Measurements from ENCODE around the gene CNN2.
A peak's percentile ranks its signal among the peaks of the same experiment; 100 is the strongest.

The CNN2 gene

GRCh38 chr19:1068009-1069001, 41.9 kb downstream of the CNN2 start:
- Histone ChIP-seq H3K27me3 (ENCODE audit: control insufficient read depth, insufficient read depth, low read length) (peaks cover 53% of the 10 kb centered on the region), H3K4me3 (ENCODE audit: low read length) (no peak overlapping the region), H3K36me3 (ENCODE audit: insufficient read depth, low read length) (no peaks in the 10 kb centered on the region), H3K4me2 (ENCODE audit: low read length) (no peak overlapping the region), H3K9me3 (replicated peaks; ENCODE audit: low read length) (no peaks in the 10 kb centered on the region), H3K9ac (ENCODE audit: low read depth, low read length) (no peak overlapping the region), H3K4me1 (ENCODE audit: control insufficient read depth, insufficient read depth, low read length) (peaks cover 12% of the 10 kb centered on the region)

GRCh38 chr19:1069009-1069779, 42.8 kb downstream of the CNN2 start:
- H3K9me3 ChIP-seq (replicated peaks; ENCODE audit: low read length), result no peaks in the 10 kb centered on the region
- no peak overlapping the region for H3K4me2 ChIP-seq (ENCODE audit: low read length)
- H3K36me3 ChIP-seq (ENCODE audit: insufficient read depth, low read length), result no peaks in the 10 kb centered on the region
- no peak overlapping the region for H3K9ac ChIP-seq (ENCODE audit: low read depth, low read length)
- H3K4me1 ChIP-seq (ENCODE audit: control insufficient read depth, insufficient read depth, low read length), result peaks cover 12% of the 10 kb centered on the region
- no peak overlapping the region for H3K4me3 ChIP-seq (ENCODE audit: low read length)
- peaks cover 53% of the 10 kb centered on the region for H3K27me3 ChIP-seq (ENCODE audit: control insufficient read depth, insufficient read depth, low read length)

DNA sequence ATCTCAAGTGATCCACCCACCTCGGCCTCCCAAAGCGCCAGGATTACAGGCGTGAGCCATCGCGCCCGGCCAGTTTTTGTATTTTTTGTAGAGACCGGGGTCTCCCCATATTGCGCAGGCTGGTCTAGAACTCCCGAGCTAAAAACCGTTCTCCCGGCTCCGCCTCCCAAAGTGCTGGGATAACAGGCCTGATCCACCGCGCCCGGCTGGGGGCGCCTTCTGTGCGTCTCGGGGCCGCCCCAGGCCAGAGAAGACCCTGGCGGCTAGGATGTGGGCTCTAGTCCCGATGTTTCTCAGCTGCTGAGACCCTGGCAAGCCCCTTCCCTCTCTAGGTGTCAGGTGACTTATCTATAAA, 44.1 kb downstream of the CNN2 start:
- Histone ChIP-seq H3K9me3 (replicated peaks; ENCODE audit: low read length) (no peaks in the 10 kb centered on the region), H3K4me3 (ENCODE audit: low read length) (no peak overlapping the region), H3K9ac (ENCODE audit: low read depth, low read length) (no peak overlapping the region), H3K36me3 (ENCODE audit: insufficient read depth, low read length) (no peaks in the 10 kb centered on the region), H3K27me3 (ENCODE audit: control insufficient read depth, insufficient read depth, low read length) (peaks cover 53% of the 10 kb centered on the region), H3K4me1 (ENCODE audit: control insufficient read depth, insufficient read depth, low read length) (peaks cover 11% of the 10 kb centered on the region), H3K4me2 (ENCODE audit: low read length) (no peak overlapping the region)

GRCh38 chr19:1070931-1071791, 44.8 kb downstream of the CNN2 start:
- Histone ChIP-seq H3K9me3 (replicated peaks; ENCODE audit: low read length) (no peaks in the 10 kb centered on the region), H3K36me3 (ENCODE audit: insufficient read depth, low read length) (no peaks in the 10 kb centered on the region), H3K9ac (ENCODE audit: low read depth, low read length) (no peak overlapping the region), H3K4me3 (ENCODE audit: low read length) (no peak overlapping the region), H3K27me3 (ENCODE audit: control insufficient read depth, insufficient read depth, low read length) (peaks cover 52% of the 10 kb centered on the region), H3K4me2 (ENCODE audit: low read length) (peak overlapping the region; percentile 44), H3K4me1 (ENCODE audit: control insufficient read depth, insufficient read depth, low read length) (peaks cover 9% of the 10 kb centered on the region)

- no peak overlapping the region for H3K4me3 ChIP-seq (ENCODE audit: low read length)
- H3K9me3 ChIP-seq (replicated peaks; ENCODE audit: low read length), result no peaks in the 10 kb centered on the region
- H3K4me2 ChIP-seq (ENCODE audit: low read length), result no peak overlapping the region
- peaks cover 4% of the 10 kb centered on the region for H3K4me1 ChIP-seq (ENCODE audit: control insufficient read depth, insufficient read depth, low read length)
- peaks cover 41% of the 10 kb centered on the region for H3K27me3 ChIP-seq (ENCODE audit: control insufficient read depth, insufficient read depth, low read length)
- no peaks in the 10 kb centered on the region for H3K36me3 ChIP-seq (ENCODE audit: insufficient read depth, low read length)
- H3K9ac ChIP-seq (ENCODE audit: low read depth, low read length), result no peak overlapping the region
Measured at GRCh38 chr19:1072371-1073015, 46.1 kb downstream of the CNN2 start.

DNA sequence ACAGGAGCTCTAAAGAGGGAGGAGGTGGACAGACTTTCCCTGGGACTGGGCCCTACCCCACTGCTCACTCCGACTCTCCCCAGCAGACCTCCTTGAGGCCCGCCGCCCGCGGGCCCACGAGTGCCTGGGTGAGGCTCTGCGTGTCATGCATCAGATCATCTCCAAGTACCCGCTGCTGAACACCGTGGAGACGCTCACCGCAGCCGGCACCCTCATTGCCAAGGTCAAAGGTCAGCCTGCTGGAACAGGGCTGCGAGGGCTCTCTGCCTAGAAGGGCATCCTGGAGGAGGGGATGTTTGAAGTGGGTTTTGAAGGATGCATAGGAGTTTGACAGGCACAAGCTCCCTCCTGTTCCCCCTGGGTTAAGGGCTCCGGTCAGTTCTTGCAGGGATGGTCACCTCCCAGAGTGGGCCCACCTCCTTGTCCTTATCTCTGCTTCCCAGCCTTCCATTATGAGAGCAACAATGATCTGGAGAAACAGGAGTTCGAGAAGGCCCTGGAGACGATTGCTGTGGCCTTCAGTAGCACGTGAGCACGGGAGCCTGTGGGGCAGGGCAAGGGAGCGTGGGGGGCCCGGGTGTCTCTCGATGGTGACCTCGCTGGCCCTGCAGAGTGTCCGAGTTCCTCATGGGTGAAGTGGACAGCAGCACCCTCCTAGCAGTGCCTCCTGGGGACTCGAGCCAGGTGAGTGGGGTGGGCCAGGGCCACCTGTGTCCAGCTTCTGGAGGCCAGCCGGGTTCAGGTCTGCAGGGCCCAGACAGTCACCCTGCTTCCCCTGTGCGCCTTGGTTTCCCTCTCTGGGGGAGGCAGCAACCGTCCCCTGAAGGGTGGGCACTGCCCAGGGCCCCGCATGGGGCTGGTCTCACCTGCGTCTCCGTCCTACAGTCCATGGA, 46.9 kb downstream of the CNN2 start:
- H3K9me3 ChIP-seq (replicated peaks; ENCODE audit: low read length), result no peaks in the 10 kb centered on the region

GRCh38 chr19:1073956-1074517, 47.6 kb downstream of the CNN2 start:
- Histone ChIP-seq H3K9ac (ENCODE audit: low read depth, low read length) (no peak overlapping the region), H3K4me2 (ENCODE audit: low read length) (no peak overlapping the region), H3K4me1 (ENCODE audit: control insufficient read depth, insufficient read depth, low read length) (peaks cover 4% of the 10 kb centered on the region)

More for the DNA sequence above, 46.9 kb downstream of the CNN2 start:
- Histone ChIP-seq H3K27me3 (ENCODE audit: control insufficient read depth, insufficient read depth, low read length) (peaks cover 37% of the 10 kb centered on the region), H3K9ac (ENCODE audit: low read depth, low read length) (no peak overlapping the region), H3K4me3 (ENCODE audit: low read length) (no peak overlapping the region), H3K4me2 (ENCODE audit: low read length) (no peak overlapping the region), H3K4me1 (ENCODE audit: control insufficient read depth, insufficient read depth, low read length) (peaks cover 4% of the 10 kb centered on the region), H3K36me3 (ENCODE audit: insufficient read depth, low read length) (no peaks in the 10 kb centered on the region)

DNA sequence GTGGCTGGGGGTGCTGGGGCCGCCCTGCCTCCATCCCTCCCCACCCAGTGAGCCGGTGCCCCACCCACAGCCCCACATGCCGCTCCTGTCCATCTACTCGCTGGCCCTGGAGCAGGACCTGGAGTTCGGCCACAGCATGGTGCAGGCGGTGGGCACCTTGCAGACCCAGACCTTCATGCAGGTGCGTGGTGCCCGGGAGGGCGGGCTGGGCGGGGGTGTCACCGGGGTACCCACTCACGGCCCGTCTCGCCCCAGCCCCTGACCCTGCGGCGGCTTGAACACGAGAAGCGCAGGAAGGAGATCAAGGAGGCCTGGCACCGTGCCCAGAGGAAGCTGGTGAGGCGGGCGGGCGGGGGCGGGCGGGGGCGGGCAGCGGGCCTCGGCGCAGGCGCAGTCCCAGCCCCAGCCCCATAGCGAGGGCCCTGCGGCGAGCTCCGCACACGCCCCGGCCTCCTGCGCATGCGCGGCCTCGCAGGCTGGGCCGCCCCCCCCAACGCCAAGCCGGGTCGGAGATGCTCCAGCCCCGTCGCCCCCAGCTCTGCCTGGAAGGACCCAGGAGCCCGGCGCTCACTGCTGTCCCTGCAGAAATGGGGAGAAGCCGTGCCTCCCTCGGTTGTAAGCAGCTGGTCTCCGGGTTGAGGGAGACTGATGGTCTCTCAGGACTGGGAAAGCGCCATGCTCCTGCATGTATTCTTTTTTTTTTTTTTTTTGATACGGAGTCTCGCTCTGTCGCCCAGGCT, 48.3 kb downstream of the CNN2 start:
- no peak overlapping the region for H3K4me2 ChIP-seq (ENCODE audit: low read length)
- no peak overlapping the region for H3K9ac ChIP-seq (ENCODE audit: low read depth, low read length)
- no peaks in the 10 kb centered on the region for H3K9me3 ChIP-seq (replicated peaks; ENCODE audit: low read length)
- peaks cover 4% of the 10 kb centered on the region for H3K4me1 ChIP-seq (ENCODE audit: control insufficient read depth, insufficient read depth, low read length)
- H3K4me3 ChIP-seq (ENCODE audit: low read length), result no peak overlapping the region
- no peaks in the 10 kb centered on the region for H3K36me3 ChIP-seq (ENCODE audit: insufficient read depth, low read length)
- H3K27me3 ChIP-seq (ENCODE audit: control insufficient read depth, insufficient read depth, low read length), result peaks cover 24% of the 10 kb centered on the region

More at GRCh38 chr19:1073956-1074517, 47.6 kb downstream of the CNN2 start:
- Histone ChIP-seq H3K9me3 (replicated peaks; ENCODE audit: low read length) (no peaks in the 10 kb centered on the region), H3K36me3 (ENCODE audit: insufficient read depth, low read length) (no peaks in the 10 kb centered on the region), H3K27me3 (ENCODE audit: control insufficient read depth, insufficient read depth, low read length) (peaks cover 30% of the 10 kb centered on the region), H3K4me3 (ENCODE audit: low read length) (no peak overlapping the region)

DNA sequence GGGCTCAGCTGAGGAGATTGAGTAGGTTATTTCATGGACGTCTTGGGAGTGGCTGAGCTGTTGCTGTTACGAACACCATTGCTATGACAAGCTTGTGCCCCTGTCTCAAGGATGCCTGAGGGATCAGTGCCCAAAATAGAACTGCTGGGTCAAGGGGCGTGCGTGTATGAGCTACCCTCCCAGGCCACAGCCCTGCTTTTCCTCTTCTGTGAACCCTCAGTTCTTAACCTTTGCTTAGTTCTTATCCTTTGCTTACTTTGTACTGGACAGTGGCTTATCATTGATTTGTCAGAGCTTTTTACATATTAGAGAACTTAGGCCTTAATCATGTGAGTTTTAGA, 49.6 kb downstream of the CNN2 start:
- Histone ChIP-seq H3K4me2 (ENCODE audit: low read length) (no peak overlapping the region), H3K27me3 (ENCODE audit: control insufficient read depth, insufficient read depth, low read length) (peaks cover 17% of the 10 kb centered on the region), H3K4me3 (ENCODE audit: low read length) (no peak overlapping the region), H3K4me1 (ENCODE audit: control insufficient read depth, insufficient read depth, low read length) (peaks cover 4% of the 10 kb centered on the region), H3K9ac (ENCODE audit: low read depth, low read length) (no peak overlapping the region), H3K36me3 (ENCODE audit: insufficient read depth, low read length) (no peaks in the 10 kb centered on the region), H3K9me3 (replicated peaks; ENCODE audit: low read length) (no peaks in the 10 kb centered on the region)
